Kidney glomerular epithelial cell (primary cell): ENCODE results near the gene DPP7.
A peak's percentile ranks its signal among the peaks of the same experiment; 100 is the strongest.
"Not testable (repeated sequence)": the region's sequence is repeated elsewhere in the genome, so short reads cannot be mapped to it uniquely, and the experiment has no call there.

Experiments
- DNase-seq: peaks from one replicate; lab custom pipeline; 2025; lab: John Stamatoyannopoulos, UW

Gene DPP7

GRCh38 chr9:137070906-137071275, 43.6 kb downstream of the DPP7 start:
- DNase-seq: no peak

- peak; percentile 74 for DNase-seq
Measured at GRCh38 chr9:137070201-137070905, 44.2 kb downstream of the DPP7 start, which contains the start of gene SAPCD2. TSS of gene SAPCD2 (minus strand) at chr9:137070557. CDS start at chr9:137070460, 97 bp downstream.

GRCh38 chr9:137069508-137070091, 44.9 kb downstream of the DPP7 start:
- no peak for DNase-seq

- no peak for DNase-seq
Measured at GRCh38 chr9:137068539-137069507, 45.7 kb downstream of the DPP7 start.

- peak; percentile 47 for DNase-seq
Measured at GRCh38 chr9:137067860-137068538, 46.5 kb downstream of the DPP7 start.

- no peak for DNase-seq
Measured at GRCh38 chr9:137066096-137066861, 48.3 kb downstream of the DPP7 start.

GRCh38 chr9:137065336-137065967, 49.1 kb downstream of the DPP7 start:
- DNase-seq: no peak

GRCh38 chr9:137064880-137065164, 49.7 kb downstream of the DPP7 start:
- DNase-seq: no peak

GRCh38 chr9:137064027-137064879, 50.3 kb downstream of the DPP7 start:
- DNase-seq: peak; percentile 40

GRCh38 chr9:137063311-137064026, 51.1 kb downstream of the DPP7 start:
- DNase-seq: no peak

GRCh38 chr9:137062798-137063197, 51.7 kb downstream of the DPP7 start:
- not testable (repeated sequence) for DNase-seq

- DNase-seq: no peak
Measured at GRCh38 chr9:137062384-137062783, 52.1 kb downstream of the DPP7 start.
